GM18507 (cell line): ENCODE results near the gene BACE2.
"Not testable (repeated sequence)": the region's sequence is repeated elsewhere in the genome, so short reads cannot be mapped to it uniquely, and the experiment has no call there.

ENCODE experiments used
- DNase-seq: peaks from one replicate; pipeline ENCODE4 v3.0.0; 2011; ENCODE audit warnings: low read depth; ENCODE audit not compliant: insufficient read length; ENCODE audit errors: extremely low spot score
- FAIRE-seq: peaks from 2 replicates; lab custom pipeline; 2011; peaks lifted over from hg19 to GRCh38; lab: Jason Lieb, UNC

The BACE2 gene

GRCh38 chr21:41304068-41304720 lies 136.2 kb downstream of the BACE2 start:
- DNase-seq = no peak
- FAIRE-seq = no peak

GRCh38 chr21:41307219-41307618 lies 139.3 kb downstream of the BACE2 start:
- FAIRE-seq (no peak), DNase-seq (no peak)

- not testable (repeated sequence) for DNase-seq
Observed at GRCh38 chr21:41313285-41314164, 145.6 kb downstream of the BACE2 start.

GRCh38 chr21:41315726-41316125 lies 147.8 kb downstream of the BACE2 start:
- no peak for DNase-seq
- no peak for FAIRE-seq

More at GRCh38 chr21:41313285-41314164, 145.6 kb downstream of the BACE2 start:
- not testable (repeated sequence) for FAIRE-seq

GRCh38 chr21:41316200-41317062 lies 148.5 kb downstream of the BACE2 start, which contains the start of gene FAM3B:
TSS of gene FAM3B (plus strand) at chr21:41316801. CDS start at chr21:41316880, 79 bp downstream.
- no peak for DNase-seq
- no peak for FAIRE-seq

- DNase-seq (no peak), FAIRE-seq (no peak)
Observed at GRCh38 chr21:41317063-41317392, 149.1 kb downstream of the BACE2 start.

GRCh38 chr21:41317458-41317857 lies 149.5 kb downstream of the BACE2 start:
- DNase-seq = no peak
- no peak for FAIRE-seq

- DNase-seq = no peak
Observed at GRCh38 chr21:41318218-41318617, 150.3 kb downstream of the BACE2 start.

GRCh38 chr21:41319273-41319672 lies 151.3 kb downstream of the BACE2 start:
- FAIRE-seq = no peak
- DNase-seq = no peak

More at GRCh38 chr21:41318218-41318617, 150.3 kb downstream of the BACE2 start:
- no peak for FAIRE-seq

- no peak for FAIRE-seq
Observed at GRCh38 chr21:41321211-41321907, 153.4 kb downstream of the BACE2 start.

GRCh38 chr21:41321908-41322495 lies 154.0 kb downstream of the BACE2 start:
- DNase-seq (no peak), FAIRE-seq (no peak)

More at GRCh38 chr21:41321211-41321907, 153.4 kb downstream of the BACE2 start:
- no peak for DNase-seq

GRCh38 chr21:41322496-41323382 lies 154.8 kb downstream of the BACE2 start:
- DNase-seq (no peak), FAIRE-seq (no peak)

- FAIRE-seq = no peak
- DNase-seq = no peak
Observed at GRCh38 chr21:41325138-41325912, 157.4 kb downstream of the BACE2 start.

GRCh38 chr21:41326414-41327080 lies 158.6 kb downstream of the BACE2 start:
- no peak for FAIRE-seq
- DNase-seq = no peak

- FAIRE-seq (no peak), DNase-seq (no peak)
Observed at GRCh38 chr21:41327753-41328152, 159.8 kb downstream of the BACE2 start.

GRCh38 chr21:41328660-41329607 lies 161.0 kb downstream of the BACE2 start:
- DNase-seq = no peak
- no peak for FAIRE-seq
